A549 (cell line): ENCODE results near the gene CRIP2. TPM values are rescaled to one million over a fixed set of nuclear protein-coding genes. Genes with fewer than 3 reads are reported as not detected.

ENCODE experiments used
- ATAC-seq, 2 experiments: fragments of 200-7000 bp in 1 of 2; fragments of >200 bp in 1 of 2; cut with Nextera tagmentation in 1 of 2; cut with Tn5 transposase in 1 of 2; 3 replicates each; pipeline versions ENCODE4 v1.8.0 to v1.9.1; 2018 to 2020; ENCODE audit warnings: mild to moderate bottlenecking in 1 of 2, moderate library complexity in 1 of 2
- CTCF ChIA-PET: fragments of 300-600 bp; sonication (Branson Sonifier 250); formaldehyde crosslinking; extraction: SDS; loops from one replicate; lab custom pipeline; 2021; ENCODE audit warnings: antibody characterized with exemption, inconsistent platforms; lab: Yijun Ruan, JAX
- POLR2A ChIA-PET: fragments of 350-600 bp; formaldehyde crosslinking; extraction: SDS; loops from one replicate; lab custom pipeline; 2021; ENCODE audit warnings: antibody characterized with exemption, inconsistent platforms; lab: Yijun Ruan, JAX
- DNase-seq, 2 experiments: peaks; one replicate each; pipeline versions ENCODE4 v3.0.0 to v3.0.0-alpha.2; 2011 to 2016; ENCODE audit warnings: low read depth in 1 of 2, low spot score in 1 of 2
- FAIRE-seq: peaks from 2 replicates; lab custom pipeline; 2011; peaks lifted over from hg19 to GRCh38; lab: Jason Lieb, UNC
- H3K27ac ChIP-seq, 2 experiments: fragments of >200 bp; sonication (Bioruptor Twin); formaldehyde crosslinking; 3 replicates each; pipeline ENCODE4 v1.5.1; 2016 to 2017
- H3K4me1 ChIP-seq: fragments of >200 bp; sonication (Bioruptor Twin); formaldehyde crosslinking; 3 replicates; pipeline ENCODE4 v1.6.1; 2016
- H3K4me2 ChIP-seq: fragments of >200 bp; sonication (Bioruptor Twin); formaldehyde crosslinking; 3 replicates; pipeline ENCODE4 v1.6.1; 2016
- H3K4me3 ChIP-seq: fragments of >200 bp; sonication (Bioruptor Twin); formaldehyde crosslinking; 3 replicates; pipeline ENCODE4 v1.5.1; 2016
- H3K9me3 ChIP-seq: fragments of >200 bp; sonication (Bioruptor Twin); formaldehyde crosslinking; 3 replicates; pipeline ENCODE4 v1.6.1; 2016
- BHLHE40 ChIP-seq: IDR thresholded peaks from 2 replicates; pipeline ENCODE4 v1.6.1; 2012; ENCODE audit warnings: low read depth, low read length, inconsistent platforms
- CBX2 ChIP-seq: fragments of 200-600 bp; sonication (generic); IDR thresholded peaks from 2 replicates; pipeline ENCODE4 v1.6.1; 2016; ENCODE audit warnings: low read depth, mild to moderate bottlenecking, borderline replicate concordance
- EP300 ChIP-seq, 2 experiments: fragments of >200 bp; sonication (Bioruptor Twin); formaldehyde crosslinking; IDR thresholded peaks; 2 replicates in 1 of 2; 3 replicates in 1 of 2; pipeline ENCODE4 v1.6.1; 2016 to 2017
- ESRRA ChIP-seq: fragments of 150-350 bp; IDR thresholded peaks from 2 replicates; pipeline ENCODE4 v1.6.1; 2014; ENCODE audit warnings: mild to moderate bottlenecking, low read length, borderline replicate concordance
- FOSL2 ChIP-seq, 2 experiments: fragments of 450-650 bp in 1 of 2; fragments of >200 bp in 1 of 2; sonication (Bioruptor Twin) in 1 of 2; formaldehyde crosslinking; IDR thresholded peaks; 2 replicates each; pipeline versions ENCODE4 v1.5.0 to v1.6.1; 2016 to 2020; ENCODE audit warnings: mild to moderate bottlenecking in 1 of 2, moderate library complexity in 1 of 2
- HDAC2 ChIP-seq: fragments of 200-600 bp; sonication (generic); IDR thresholded peaks from 2 replicates; pipeline ENCODE4 v1.6.1; 2016
- JUNB ChIP-seq: fragments of >200 bp; sonication (Bioruptor Twin); formaldehyde crosslinking; IDR thresholded peaks from 2 replicates; pipeline ENCODE4 v1.6.1; 2016
- MAFK ChIP-seq: fragments of 450-650 bp; IDR thresholded peaks from 2 replicates; pipeline ENCODE4 v1.6.1; 2014; ENCODE audit not compliant: partially characterized antibody
- PHF8 ChIP-seq: fragments of 200-600 bp; sonication (generic); IDR thresholded peaks from 2 replicates; pipeline ENCODE4 v1.6.1; 2016; ENCODE audit warnings: low read depth, mild to moderate bottlenecking, antibody characterized with exemption, moderate library complexity, borderline replicate concordance
- RFX5 ChIP-seq: fragments of 450-650 bp; IDR thresholded peaks from 2 replicates; pipeline ENCODE4 v1.7.1; 2014; ENCODE audit warnings: antibody characterized with exemption, mild to moderate bottlenecking, moderate library complexity
- ZC3H11A ChIP-seq: fragments of 450-650 bp; IDR thresholded peaks from 2 replicates; pipeline ENCODE4 v1.6.1; 2014; ENCODE audit warnings: antibody characterized with exemption, mild to moderate bottlenecking
- ZNF302 ChIP-seq: fragments of 250-450 bp; sonication (Bioruptor Pico); IDR thresholded peaks from 2 replicates; pipeline ENCODE4 v1.9.0; 2021; ENCODE audit warnings: inconsistent platforms, mild to moderate bottlenecking, moderate library complexity
- WGBS: methylation state at CpG from one replicate; pipeline ENCODE4 v1.1.6; 2017; ENCODE audit errors: missing lambda C conversion rate; 5-methylcytosine and 5-hydroxymethylcytosine counted together
- polyA plus RNA-seq, 4 experiments: library from polyadenylated mRNA; depleted of rRNA in 3 of 4; stranded (reverse); fragments of >200 nt; fragmentation: RNase III in 1 of 4; extraction: RNeasy Plus Mini Kit Qiagen cat#74134 plus additional on column Dnase treatment in 1 of 4; gene quantifications; 2 replicates in 3 of 4; 3 replicates in 1 of 4; pipeline ENCODE4 v1.2.3, GENCODE V29; 2011 to 2017
- TF ChIP-seq, protein P1 (sequence below): fragments of 150-350 bp; IDR thresholded peaks from 2 replicates; pipeline ENCODE4 v1.6.1; 2014; ENCODE audit warnings: low read depth, mild to moderate bottlenecking, low read length
- TF ChIP-seq, protein P2 (sequence below): fragments of 450-650 bp; IDR thresholded peaks from 2 replicates; pipeline ENCODE4 v1.6.1; 2014; ENCODE audit warnings: antibody characterized with exemption
- TF ChIP-seq, protein P3 (sequence below): fragments of >200 bp; sonication (Bioruptor Twin); formaldehyde crosslinking; IDR thresholded peaks from 3 replicates; pipeline ENCODE4 v1.6.1; 2016
- TF ChIP-seq, protein P4 (sequence below): fragments of 250-450 bp; sonication (Bioruptor Pico); IDR thresholded peaks from 2 replicates; pipeline ENCODE4 v1.5.0; 2021; ENCODE audit warnings: mild to moderate bottlenecking, moderate library complexity, borderline replicate concordance

The CRIP2 gene
- polyA plus RNA-seq, 2 of the 4 experiments (the other 2 are of a cell fraction): 41.0 to 67.3 TPM

DNA sequence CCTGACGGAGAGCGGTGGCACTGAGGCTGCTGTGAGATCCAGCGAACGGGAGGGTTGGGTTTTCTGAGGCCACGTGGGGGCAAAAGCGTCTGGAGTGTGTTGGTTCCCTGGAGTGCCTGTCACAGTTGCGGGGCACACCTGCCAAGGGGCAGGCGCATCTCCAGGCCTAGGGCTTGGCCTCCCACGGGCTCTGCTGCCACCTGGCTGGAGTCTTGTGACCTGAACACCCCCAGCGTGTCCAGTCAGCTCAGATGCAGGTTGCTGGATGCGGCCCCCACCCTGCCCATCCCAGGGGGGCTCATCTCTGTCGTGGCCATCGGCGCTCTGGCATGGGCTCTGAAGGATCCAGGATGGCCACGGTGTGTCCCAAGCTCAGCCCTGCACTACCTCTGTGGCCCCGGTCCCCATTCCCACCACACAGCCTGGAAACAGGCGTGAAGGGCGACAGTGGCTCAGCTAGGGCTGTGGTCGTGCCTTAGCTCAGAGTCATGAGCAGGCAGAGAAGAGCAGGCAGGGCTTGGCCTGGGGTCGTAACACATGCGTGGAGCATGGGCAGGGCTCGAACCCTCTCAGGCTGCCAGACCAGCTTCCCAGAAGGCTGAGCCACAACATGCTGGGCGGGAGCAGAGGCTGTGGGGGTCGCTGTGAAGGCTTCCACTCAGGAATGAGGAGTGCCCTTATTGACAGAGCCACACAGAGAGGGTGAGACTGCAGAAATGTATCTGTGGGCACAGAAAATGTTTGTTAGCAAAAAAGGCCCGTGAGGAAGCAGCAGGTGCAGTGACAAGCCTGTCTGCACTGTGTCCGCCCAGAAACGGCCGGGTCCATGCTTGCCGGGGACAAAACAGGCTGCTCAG is 23.5 kb upstream of the CRIP2 start:
- ChIA-PET POLR2A (no interaction called here), CTCF (interaction anchor here (0.8 to 4.6 kb wide), 5 partner anchors 11 to 79 kb away, joined by 3 to 21 read pairs (median 10); no protein-coding TSS in a partner anchor)
- WGBS: 86% methylated on average over 26 of the region's 29 CpGs
- H3K4me1 ChIP-seq: 0 out of 3 replicates have a peak, but pooled peaks cover 6% of the 10 kb centered on the region
- no peaks in the 10 kb centered on the region for H3K9me3 ChIP-seq
- DNase-seq (peak in 1 of 2 experiments; percentile 35), FAIRE-seq (no peak), ATAC-seq (no peak)
- no peak overlapping the region for H3K27ac ChIP-seq
- H3K4me2 ChIP-seq: no peak overlapping the region
- TF ChIP-seq BHLHE40: no peak
- TF ChIP-seq RFX5: no peak
- no peak for TF ChIP-seq HDAC2
- TF ChIP-seq PHF8: no peak
- TF ChIP-seq, protein P1, sequence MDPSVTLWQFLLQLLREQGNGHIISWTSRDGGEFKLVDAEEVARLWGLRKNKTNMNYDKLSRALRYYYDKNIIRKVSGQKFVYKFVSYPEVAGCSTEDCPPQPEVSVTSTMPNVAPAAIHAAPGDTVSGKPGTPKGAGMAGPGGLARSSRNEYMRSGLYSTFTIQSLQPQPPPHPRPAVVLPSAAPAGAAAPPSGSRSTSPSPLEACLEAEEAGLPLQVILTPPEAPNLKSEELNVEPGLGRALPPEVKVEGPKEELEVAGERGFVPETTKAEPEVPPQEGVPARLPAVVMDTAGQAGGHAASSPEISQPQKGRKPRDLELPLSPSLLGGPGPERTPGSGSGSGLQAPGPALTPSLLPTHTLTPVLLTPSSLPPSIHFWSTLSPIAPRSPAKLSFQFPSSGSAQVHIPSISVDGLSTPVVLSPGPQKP: no peak
- TF ChIP-seq, protein P2, sequence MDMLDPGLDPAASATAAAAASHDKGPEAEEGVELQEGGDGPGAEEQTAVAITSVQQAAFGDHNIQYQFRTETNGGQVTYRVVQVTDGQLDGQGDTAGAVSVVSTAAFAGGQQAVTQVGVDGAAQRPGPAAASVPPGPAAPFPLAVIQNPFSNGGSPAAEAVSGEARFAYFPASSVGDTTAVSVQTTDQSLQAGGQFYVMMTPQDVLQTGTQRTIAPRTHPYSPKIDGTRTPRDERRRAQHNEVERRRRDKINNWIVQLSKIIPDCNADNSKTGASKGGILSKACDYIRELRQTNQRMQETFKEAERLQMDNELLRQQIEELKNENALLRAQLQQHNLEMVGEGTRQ: no peak
- no peak for TF ChIP-seq JUNB
- TF ChIP-seq ESRRA: no peak
- no peak for TF ChIP-seq MAFK
- H3K4me3 ChIP-seq: no peak overlapping the region

DNA sequence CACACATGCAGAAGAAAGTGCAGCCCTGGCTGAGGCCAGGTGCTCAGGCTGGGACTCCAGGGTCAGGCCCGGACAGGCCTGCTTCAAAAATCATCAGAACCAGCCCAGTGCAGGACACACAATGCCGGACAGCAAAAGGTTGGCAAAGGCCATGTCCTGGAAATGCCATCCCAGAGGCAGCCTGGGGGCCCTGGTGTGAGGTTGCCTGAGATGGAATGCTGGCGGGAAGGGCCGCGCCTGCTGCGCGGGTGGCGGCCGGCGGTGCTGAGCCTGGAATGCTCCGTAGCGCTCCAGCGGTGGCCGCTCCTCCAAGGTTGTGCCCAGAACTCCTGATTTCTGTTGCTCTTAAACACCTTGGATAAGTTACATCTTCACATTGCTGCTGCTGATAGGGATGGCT is 21.7 kb upstream of the CRIP2 start:
- Histone ChIP-seq H3K4me2 (no peak overlapping the region), H3K4me3 (no peak overlapping the region), H3K9me3 (no peaks in the 10 kb centered on the region), H3K27ac (no peak overlapping the region), H3K4me1 (0 out of 3 replicates have a peak, but pooled peaks cover 5% of the 10 kb centered on the region)
- POLR2A ChIA-PET: no interaction called here
- no peak for FAIRE-seq
- ATAC-seq: no peak
- WGBS: 90% methylated on average over 14 of the region's 14 CpGs
- TF ChIP-seq ZNF302 (CRISPR knock-in tag) (no peak), CBX2 (no peak), EP300 (IDR thresholded peaks at IDR 0.05) (no peak), ZC3H11A (no peak), FOSL2 (IDR thresholded peaks at IDR 0.05) (no peak), FOSL2 (CRISPR knock-in tag; IDR thresholded peaks at IDR 0.05) (no peak)
- TF ChIP-seq, protein P3, sequence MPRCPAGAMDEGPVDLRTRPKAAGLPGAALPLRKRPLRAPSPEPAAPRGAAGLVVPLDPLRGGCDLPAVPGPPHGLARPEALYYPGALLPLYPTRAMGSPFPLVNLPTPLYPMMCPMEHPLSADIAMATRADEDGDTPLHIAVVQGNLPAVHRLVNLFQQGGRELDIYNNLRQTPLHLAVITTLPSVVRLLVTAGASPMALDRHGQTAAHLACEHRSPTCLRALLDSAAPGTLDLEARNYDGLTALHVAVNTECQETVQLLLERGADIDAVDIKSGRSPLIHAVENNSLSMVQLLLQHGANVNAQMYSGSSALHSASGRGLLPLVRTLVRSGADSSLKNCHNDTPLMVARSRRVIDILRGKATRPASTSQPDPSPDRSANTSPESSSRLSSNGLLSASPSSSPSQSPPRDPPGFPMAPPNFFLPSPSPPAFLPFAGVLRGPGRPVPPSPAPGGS: no peak
- TF ChIP-seq, protein P4, sequence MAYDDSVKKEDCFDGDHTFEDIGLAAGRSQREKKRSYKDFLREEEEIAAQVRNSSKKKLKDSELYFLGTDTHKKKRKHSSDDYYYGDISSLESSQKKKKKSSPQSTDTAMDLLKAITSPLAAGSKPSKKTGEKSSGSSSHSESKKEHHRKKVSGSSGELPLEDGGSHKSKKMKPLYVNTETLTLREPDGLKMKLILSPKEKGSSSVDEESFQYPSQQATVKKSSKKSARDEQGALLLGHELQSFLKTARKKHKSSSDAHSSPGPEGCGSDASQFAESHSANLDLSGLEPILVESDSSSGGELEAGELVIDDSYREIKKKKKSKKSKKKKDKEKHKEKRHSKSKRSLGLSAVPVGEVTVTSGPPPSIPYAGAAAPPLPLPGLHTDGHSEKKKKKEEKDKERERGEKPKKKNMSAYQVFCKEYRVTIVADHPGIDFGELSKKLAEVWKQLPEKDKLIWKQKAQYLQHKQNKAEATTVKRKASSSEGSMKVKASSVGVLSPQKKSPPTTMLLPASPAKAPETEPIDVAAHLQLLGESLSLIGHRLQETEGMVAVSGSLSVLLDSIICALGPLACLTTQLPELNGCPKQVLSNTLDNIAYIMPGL (CRISPR knock-in tag): no peak
- TF ChIP-seq, protein P1: no peak
- no peak for DNase-seq
- CTCF ChIA-PET: interaction anchor here (0.7 to 6.8 kb wide), 8 partner anchors 9 to 75 kb away, joined by 3 to 34 read pairs (median 4); no protein-coding TSS in a partner anchor
